Esophagus squamous epithelium (tissue), 4 donors: ENCODE results near the gene NUP205.

Experiments used
- CTCF ChIP-seq, 6 experiments: fragments of 450-650 bp in 4 of 6; fragments of 200-600 bp in 2 of 6; sonication (generic) in 2 of 6; IDR thresholded peaks; one replicate each; pipeline ENCODE4 v1.5.1; 2016 to 2019; ENCODE audit warnings: antibody characterized with exemption in 6 of 6, mild to moderate bottlenecking in 4 of 6, moderate library complexity in 4 of 6
- POLR2A ChIP-seq, 4 donors: fragments of 450-650 bp; IDR thresholded peaks; one replicate each; pipeline ENCODE4 v1.6.1; 2017; ENCODE audit warnings: antibody characterized with exemption in 4 of 4, mild to moderate bottlenecking in 4 of 4, moderate library complexity in 3 of 4

- TF ChIP-seq CTCF (IDR thresholded peaks at IDR 0.05) (no peak), POLR2A (IDR thresholded peaks at IDR 0.05) (no peak)
Observed at GRCh38 chr7:135518748-135519147, 39.0 kb upstream of the NUP205 start.
